Thoracic aorta (tissue), 2 donors: ENCODE data around the gene PYGM. TPM values are rescaled to one million over a fixed set of nuclear protein-coding genes. Genes with fewer than 3 reads are reported as not detected.

ENCODE experiments used
- ATAC-seq: fragments of 150-250 bp; one replicate; pipeline ENCODE4 v1.8.0; 2017; ENCODE audit warnings: low read depth; ENCODE audit not compliant: insufficient number of reproducible peaks, low FRiP score
- DNase-seq: peaks from one replicate; pipeline ENCODE4 v3.0.0-alpha.2; 2020; ENCODE audit warnings: low spot score
- H3K27ac ChIP-seq, 2 donors: fragments of 200-600 bp; sonication (generic); 1 replicate in 1 of 2; 2 replicates in 1 of 2; pipeline ENCODE4 v1.5.1; 2016; ENCODE audit warnings: mild to moderate bottlenecking in 2 of 2, moderate library complexity in 2 of 2
- H3K27me3 ChIP-seq: fragments of 200-600 bp; sonication (generic); replicated peaks from 2 replicates; pipeline ENCODE4 v1.6.0; 2016; ENCODE audit warnings: mild to moderate bottlenecking; ENCODE audit not compliant: insufficient read depth
- H3K36me3 ChIP-seq: fragments of 200-600 bp; sonication (generic); one replicate; pipeline ENCODE4 v1.5.1; 2016
- H3K4me1 ChIP-seq, 2 donors: fragments of 200-600 bp; sonication (generic); 1 replicate in 1 of 2; 2 replicates in 1 of 2; pipeline versions ENCODE4 v1.5.1 to v1.6.0; 2016; ENCODE audit warnings: low read depth in 2 of 2, mild to moderate bottlenecking in 1 of 2; ENCODE audit not compliant: control insufficient read depth in 1 of 2
- H3K4me3 ChIP-seq: fragments of 200-600 bp; sonication (generic); 2 replicates; pipeline ENCODE4 v1.5.1; 2016; ENCODE audit warnings: mild to moderate bottlenecking
- H3K9me3 ChIP-seq: fragments of 200-600 bp; sonication (generic); 2 replicates; pipeline ENCODE4 v1.5.1; 2016
- total RNA-seq, 2 donors: library from RNA; depleted of rRNA; stranded (reverse); fragments of >200 nt; gene quantifications; one replicate each; pipeline versions ENCODE4 v1.1.0 to v1.2.3, GENCODE V29; 2016
- TF ChIP-seq, protein P1 (sequence below): fragments of 200-600 bp; sonication (generic); IDR thresholded peaks from one replicate; pipeline ENCODE4 v1.5.1; 2019; ENCODE audit warnings: antibody characterized with exemption

Gene PYGM
- total RNA-seq, 2 donors from 2014 or later, result 12.2 to 13.4 TPM

DNA sequence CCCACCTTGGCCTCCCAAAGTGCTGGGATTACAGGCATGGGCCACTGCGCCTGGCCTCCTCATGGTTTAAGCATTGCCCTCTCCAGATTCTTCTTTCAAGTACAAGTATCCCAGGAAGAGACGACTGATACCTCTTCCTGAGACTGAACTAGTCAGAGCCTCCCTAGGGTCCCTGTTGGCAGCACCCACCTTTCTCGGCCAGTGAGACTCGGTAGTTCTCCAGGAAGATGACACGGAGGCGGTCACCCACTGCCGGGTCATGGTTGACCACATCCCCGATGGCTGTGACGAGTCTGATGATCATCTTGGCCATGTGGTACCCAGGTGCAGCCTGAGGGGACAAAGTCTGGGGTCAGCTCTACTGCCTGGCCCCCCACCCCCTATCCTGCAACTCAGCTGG, 8.6 kb downstream of the PYGM start:
- H3K4me3 ChIP-seq, result no peak overlapping the region
- no peaks in the 10 kb centered on the region for H3K9me3 ChIP-seq
- no peaks in the 10 kb centered on the region for H3K36me3 ChIP-seq
- peaks cover 0 to 3% of the 10 kb centered on the region in 2 donors for H3K4me1 ChIP-seq
- DNase-seq, result no peak
- no peak overlapping the region for H3K27ac ChIP-seq
- ATAC-seq, result no peak
- no peaks in the 10 kb centered on the region for H3K27me3 ChIP-seq
- TF ChIP-seq, protein P1, sequence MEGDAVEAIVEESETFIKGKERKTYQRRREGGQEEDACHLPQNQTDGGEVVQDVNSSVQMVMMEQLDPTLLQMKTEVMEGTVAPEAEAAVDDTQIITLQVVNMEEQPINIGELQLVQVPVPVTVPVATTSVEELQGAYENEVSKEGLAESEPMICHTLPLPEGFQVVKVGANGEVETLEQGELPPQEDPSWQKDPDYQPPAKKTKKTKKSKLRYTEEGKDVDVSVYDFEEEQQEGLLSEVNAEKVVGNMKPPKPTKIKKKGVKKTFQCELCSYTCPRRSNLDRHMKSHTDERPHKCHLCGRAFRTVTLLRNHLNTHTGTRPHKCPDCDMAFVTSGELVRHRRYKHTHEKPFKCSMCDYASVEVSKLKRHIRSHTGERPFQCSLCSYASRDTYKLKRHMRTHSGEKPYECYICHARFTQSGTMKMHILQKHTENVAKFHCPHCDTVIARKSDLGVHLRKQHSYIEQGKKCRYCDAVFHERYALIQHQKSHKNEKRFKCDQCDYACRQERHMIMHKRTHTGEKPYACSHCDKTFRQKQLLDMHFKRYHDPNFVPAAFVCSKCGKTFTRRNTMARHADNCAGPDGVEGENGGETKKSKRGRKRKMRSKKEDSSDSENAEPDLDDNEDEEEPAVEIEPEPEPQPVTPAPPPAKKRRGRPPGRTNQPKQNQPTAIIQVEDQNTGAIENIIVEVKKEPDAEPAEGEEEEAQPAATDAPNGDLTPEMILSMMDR, result no peak

DNA sequence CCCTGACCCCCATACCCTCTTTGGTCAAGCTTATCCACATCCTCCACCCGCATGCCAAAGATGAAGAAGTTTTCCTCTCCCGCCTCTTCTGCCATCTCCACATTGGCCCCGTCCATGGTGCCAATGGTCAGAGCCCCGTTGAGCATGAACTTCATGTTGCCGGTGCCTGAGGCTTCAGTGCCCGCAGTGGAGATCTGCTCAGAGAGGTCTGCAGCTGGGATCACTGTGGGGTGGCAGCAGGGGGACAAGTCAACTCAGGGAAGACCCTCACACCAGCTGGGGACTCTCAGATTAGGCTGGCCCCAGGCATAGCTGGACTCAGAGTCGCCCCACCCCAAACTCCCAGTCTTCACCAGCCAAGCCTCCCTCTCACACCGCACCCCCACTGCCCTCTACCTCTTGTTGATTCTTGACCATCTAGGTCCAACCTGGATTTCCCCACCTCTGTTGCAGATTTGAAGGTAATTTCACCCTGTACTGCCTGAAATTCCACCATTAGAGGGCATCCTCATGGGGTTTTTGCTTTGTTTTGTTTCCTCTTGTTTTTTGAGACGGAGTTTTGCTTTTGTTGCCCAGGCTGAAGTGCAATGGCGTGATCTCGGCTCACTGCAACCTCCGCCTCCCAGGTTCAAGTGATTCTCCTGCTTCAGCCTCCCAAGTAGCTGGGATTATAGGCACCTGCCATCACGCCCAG, 9.3 kb downstream of the PYGM start:
- H3K36me3 ChIP-seq, result no peaks in the 10 kb centered on the region
- H3K27me3 ChIP-seq, result no peaks in the 10 kb centered on the region
- no peak overlapping the region for H3K4me3 ChIP-seq
- H3K27ac ChIP-seq, result no peak overlapping the region
- no peaks in the 10 kb centered on the region for H3K9me3 ChIP-seq
- no peak for DNase-seq
- ATAC-seq, result no peak
- peaks cover 0 to 3% of the 10 kb centered on the region in 2 donors for H3K4me1 ChIP-seq
- TF ChIP-seq, protein P1, result no peak

- H3K27me3 ChIP-seq, result no peaks in the 10 kb centered on the region
- H3K4me1 ChIP-seq, result peaks cover 3 to 12% of the 10 kb centered on the region in 2 donors
- TF ChIP-seq, protein P1, result no peak
- no peak for ATAC-seq
- H3K4me3 ChIP-seq, result no peak overlapping the region
- no peaks in the 10 kb centered on the region for H3K9me3 ChIP-seq
- H3K27ac ChIP-seq, result peak overlapping the region; percentile 2 to 14
- no peaks in the 10 kb centered on the region for H3K36me3 ChIP-seq
- no peak for DNase-seq
Measured at GRCh38 chr11:64747961-64748665, 11.7 kb downstream of the PYGM start.

DNA sequence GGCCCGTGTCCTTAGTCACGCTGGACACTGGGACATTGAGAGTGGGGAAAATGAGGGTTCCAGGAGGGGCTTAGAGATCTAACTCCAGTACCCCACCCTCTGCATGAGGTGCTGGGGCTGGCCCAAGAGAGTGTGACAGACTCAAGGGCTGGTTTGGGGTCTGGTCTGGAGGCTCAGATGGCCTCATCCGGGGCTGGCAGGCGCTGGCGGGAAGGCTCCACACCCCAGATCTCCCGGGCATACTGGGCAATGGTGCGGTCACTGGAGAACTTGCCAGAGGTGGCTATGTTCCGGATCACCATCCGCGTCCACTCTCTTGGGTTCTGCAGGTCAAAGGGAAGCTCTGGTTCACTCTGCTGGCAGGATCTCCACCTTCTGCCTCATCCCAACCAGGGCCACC, 13.3 kb downstream of the PYGM start:
- TF ChIP-seq, protein P1, result no peak
- ATAC-seq (no peak), DNase-seq (no peak)
- peak overlapping the region; percentile 79 for H3K4me3 ChIP-seq
- H3K9me3 ChIP-seq, result no peaks in the 10 kb centered on the region
- no peaks in the 10 kb centered on the region for H3K36me3 ChIP-seq
- H3K4me1 ChIP-seq, result peaks cover 3 to 23% of the 10 kb centered on the region in 2 donors
- H3K27me3 ChIP-seq, result no peaks in the 10 kb centered on the region
- H3K27ac ChIP-seq, result peak overlapping the region; percentile 90 to 97

GRCh38 chr11:64745521-64746328, 14.0 kb downstream of the PYGM start:
- H3K27ac ChIP-seq, result peak overlapping the region; percentile 90 to 97
- no peaks in the 10 kb centered on the region for H3K9me3 ChIP-seq
- no peaks in the 10 kb centered on the region for H3K36me3 ChIP-seq
- peak overlapping the region; percentile 79 for H3K4me3 ChIP-seq
- DNase-seq, result peak; percentile 83
- peaks cover 3 to 23% of the 10 kb centered on the region in 2 donors for H3K4me1 ChIP-seq
- TF ChIP-seq, protein P1, result no peak
- ATAC-seq, result peak; percentile 63
- no peaks in the 10 kb centered on the region for H3K27me3 ChIP-seq
